HG03439 (cell line): Measurements from ENCODE around the gene SBK3.
"Not testable (repeated sequence)": the region's sequence is repeated elsewhere in the genome, so short reads cannot be mapped to it uniquely, and the experiment has no call there.

Source experiments
- ATAC-seq: cut with Tn5 transposase; IDR thresholded peaks from one replicate; pipeline ENCODE4 v1.9.1; 2021; ENCODE audit warnings: mild to moderate bottlenecking, moderate library complexity; ENCODE audit not compliant: unreplicated experiment

Gene SBK3, protein sequence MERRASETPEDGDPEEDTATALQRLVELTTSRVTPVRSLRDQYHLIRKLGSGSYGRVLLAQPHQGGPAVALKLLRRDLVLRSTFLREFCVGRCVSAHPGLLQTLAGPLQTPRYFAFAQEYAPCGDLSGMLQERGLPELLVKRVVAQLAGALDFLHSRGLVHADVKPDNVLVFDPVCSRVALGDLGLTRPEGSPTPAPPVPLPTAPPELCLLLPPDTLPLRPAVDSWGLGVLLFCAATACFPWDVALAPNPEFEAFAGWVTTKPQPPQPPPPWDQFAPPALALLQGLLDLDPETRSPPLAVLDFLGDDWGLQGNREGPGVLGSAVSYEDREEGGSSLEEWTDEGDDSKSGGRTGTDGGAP

DNA sequence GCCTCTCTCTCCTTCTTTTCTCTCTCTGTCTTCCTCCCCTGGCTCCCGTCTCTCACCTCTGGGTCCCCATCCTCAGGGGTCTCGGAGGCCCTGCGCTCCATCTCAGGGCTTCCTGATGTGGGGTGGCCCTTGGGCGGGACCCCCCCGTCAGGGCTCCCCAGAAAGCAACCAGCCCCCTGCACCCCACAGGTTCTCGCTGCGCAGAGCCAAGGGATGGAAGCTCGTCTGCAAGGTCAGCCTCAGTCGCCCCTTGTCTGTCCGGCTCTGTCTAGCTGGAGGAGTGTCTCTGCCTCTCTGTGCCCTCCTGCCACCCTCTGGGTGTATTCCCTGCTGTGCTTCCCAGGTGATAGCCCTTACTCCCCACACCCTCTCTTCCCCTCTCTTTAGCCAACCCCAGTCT, at the start of gene SBK3:
Gene SBK3 (minus strand): TSS at position 101 of the 400 bp plus-strand sequence. CDS start 0 bp downstream, at position 101.
- no peak for ATAC-seq

DNA sequence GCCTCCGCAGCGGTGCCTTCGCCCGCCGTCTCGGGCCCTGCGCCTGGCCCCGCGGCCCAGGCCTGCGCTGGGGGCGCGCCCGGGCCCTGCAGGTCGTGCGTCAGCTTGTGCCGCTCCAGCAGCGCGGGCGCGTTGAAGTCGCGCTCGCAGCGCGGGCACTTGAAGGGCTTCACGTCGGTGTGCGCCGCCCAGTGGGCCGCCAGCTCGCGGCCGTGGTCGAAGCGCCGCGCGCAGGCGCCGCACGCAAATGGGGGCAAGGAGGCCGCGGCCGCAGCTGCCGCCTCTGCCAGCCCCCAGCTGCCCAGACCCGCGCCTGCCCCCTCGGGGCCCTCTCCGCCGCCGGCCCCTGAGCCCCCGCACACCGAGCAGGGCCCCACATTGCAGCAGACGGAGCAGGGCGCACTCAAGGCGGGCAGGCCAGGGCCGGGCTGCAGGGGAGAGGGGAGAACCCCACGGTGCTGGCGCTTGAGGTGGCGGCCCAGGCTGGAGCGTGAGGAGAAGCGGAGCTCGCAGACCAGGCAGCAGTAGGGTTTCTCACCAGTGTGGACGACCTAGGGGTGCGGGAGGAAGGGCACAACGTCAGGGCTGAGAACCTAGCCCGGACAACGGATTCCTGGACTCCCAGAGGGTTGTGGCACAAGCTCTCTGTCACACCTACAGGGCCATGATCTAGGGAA, 47.9 kb upstream of the SBK3 start:
- no peak for ATAC-seq

DNA sequence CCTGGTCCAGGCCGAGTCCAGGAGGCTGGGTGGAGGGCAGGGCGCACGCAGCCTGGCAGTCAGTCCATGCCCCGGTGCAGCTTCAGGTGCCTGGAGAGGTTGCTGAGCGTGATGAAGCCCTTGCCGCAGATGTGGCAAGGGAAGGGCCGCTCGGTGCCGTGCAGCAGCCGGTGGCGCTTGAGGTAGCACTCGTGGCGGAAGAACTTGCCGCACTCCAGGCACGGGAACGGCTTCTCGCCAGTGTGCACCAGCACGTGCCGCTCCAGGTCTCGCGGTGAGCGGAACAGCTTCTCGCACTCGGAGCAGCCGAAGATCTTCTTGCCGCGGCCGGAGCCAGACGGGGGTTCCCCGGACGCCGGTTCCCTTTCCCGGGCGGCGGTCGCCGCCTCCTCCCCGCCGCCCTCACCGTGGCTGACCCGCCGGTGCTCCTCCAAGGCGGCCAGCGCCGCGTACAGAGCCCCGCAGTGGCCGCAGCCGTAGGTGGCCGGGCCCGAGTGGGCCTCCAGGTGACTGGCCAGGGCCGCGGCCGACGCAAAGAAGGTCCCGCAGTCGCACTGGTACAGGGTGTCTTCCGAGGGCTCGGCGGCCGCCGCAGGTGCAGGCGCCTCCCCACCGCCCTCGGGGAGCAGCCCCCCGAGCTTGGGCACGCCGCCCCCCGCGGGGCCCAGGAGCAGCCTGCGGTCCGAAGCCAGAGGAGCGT, 47.2 kb upstream of the SBK3 start:
- ATAC-seq: no peak

DNA sequence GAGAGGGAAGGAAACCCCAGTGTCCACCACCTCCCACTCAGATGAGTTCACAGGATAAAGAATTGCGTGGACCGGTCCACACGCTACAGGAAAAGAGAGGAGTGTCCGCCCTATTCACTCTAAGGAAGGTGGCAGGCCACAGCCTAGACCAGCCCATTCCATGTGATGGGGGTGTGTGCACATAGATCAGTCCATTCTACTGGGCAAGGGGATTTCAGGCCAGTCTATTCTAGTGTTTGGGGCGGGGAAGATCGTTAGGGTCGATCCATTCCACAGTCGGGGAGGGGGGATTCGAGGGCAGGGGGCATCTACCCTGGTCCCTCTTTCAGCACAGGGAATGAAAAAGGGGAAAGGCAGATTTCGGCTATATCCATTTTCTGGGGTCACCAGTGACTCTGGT, 46.2 kb upstream of the SBK3 start:
- ATAC-seq: no peak

DNA sequence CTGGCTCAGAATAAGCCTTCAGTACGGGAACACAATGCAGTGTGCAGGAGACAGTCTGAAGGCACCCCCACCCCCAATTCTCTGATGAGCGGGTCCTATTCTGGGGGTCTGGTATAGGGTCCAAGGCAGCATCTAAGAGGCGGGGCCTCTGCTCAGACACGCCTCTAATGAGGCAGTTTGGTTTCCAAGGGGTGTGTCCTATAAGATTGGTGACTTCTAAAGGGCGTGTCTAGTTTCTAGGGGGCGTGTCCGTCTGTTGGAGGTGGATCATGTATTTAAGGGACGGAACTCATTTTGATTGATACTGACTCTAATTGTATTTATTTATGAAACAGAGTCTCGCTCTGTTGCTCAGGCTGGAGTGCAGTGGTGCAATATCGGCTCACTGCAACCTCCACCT, 45.3 kb upstream of the SBK3 start:
- no peak for ATAC-seq

DNA sequence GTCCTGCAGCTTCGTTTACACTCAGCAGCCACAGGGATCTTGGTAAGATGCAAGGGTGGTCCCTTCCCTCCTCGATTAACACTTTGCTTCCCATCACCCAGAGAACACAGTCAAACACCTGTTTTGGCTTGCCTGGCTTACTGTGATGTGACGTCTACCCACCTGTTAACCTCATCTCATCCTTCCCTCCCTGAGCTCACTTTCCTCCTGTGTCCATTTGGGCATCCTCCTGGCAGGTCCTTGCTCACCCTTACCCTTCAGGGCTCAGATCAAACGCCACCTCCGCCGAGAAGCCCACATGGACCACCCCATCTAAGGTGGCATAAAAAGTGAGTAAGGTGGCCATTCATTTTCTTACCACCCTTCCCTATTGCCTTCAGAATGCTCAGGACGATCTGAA, 44.8 kb upstream of the SBK3 start:
- ATAC-seq: no peak

DNA sequence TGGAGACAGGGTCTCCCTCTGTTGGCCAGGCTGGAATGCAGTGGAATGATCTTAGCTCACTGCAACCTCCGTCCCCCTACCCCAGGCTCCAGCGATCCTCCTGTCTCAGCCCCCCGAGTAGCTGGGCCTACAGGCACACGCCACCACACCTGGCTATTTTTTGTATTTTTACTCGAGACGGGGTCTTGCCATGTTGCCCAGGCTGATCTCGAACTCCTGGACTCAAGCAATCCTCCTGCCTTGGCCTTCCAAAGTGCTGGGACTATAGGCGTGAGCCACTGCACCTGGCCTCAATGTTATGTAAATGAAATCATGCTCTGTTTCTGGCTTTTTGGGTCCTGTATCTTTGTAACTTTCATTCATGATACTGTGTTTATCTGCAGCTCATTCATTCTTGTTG, 43.4 kb upstream of the SBK3 start:
- ATAC-seq: no peak

DNA sequence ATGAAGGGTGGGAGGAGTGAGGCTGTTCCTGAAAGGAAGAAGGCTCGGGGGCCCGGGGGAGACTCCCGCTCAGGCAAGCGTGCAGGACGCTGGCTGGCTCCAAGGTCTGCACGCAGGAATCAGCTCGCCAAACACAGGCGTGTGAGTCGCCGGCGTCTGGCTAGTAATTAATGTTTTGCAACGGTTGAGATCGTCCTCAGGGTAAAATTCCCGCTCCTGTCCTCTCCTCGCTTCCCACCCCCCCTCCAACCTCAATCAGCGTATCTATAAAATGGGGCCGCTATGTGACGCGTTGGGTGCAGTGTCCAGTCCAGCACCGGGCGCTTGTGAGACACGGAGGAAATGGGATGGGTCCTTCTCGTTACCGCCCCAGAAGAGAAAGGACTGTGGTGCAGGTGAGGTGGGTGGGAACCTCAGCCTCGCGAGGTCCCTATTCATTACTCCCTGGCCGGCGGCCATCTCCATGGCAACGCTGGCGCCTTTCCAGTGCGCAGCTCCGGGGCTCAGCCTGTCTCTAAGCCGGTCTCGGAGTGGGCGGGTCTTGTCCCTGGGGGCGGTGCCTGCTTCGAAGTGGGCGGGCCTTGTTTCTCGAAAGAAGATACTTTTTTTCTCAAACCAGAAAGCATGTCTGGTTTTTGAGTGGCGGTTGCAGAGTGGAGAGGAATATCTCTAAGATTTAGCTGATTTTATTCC, 41.8 kb upstream of the SBK3 start:
- peak; percentile 82 for ATAC-seq

DNA sequence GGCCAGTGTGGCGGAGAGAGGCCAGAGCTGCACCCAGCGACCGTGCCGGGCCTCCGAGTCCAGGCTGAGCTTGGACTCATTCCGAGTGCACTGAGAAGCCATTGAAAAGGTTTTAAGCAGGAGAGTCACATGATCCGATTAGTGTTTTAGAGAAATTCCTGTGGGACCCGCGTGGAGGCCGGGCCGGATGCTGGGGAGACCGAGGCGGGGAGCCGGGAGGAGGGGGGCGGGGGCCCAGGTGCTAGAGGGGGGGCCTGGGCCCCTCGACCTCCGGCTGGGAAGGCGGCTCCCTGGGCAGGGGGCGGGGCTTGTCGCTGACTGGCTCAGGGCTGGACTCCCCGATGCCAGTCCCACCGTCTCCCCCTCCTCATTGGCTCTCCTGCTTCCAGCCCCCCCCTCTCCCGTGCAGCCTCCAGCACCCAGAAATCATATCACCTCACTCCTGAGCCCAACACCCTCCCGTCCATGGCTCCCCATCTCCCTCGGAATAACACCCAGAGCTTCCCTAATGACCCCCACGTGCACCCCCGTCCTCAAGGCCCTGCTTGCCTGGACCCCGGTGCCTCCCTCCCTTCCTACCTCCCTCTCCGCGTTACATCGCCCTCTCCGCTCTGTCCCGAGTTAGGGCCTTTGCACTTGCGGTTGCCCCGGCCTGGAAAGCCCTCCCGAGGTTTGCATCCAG, 40.5 kb upstream of the SBK3 start:
- ATAC-seq: no peak

DNA sequence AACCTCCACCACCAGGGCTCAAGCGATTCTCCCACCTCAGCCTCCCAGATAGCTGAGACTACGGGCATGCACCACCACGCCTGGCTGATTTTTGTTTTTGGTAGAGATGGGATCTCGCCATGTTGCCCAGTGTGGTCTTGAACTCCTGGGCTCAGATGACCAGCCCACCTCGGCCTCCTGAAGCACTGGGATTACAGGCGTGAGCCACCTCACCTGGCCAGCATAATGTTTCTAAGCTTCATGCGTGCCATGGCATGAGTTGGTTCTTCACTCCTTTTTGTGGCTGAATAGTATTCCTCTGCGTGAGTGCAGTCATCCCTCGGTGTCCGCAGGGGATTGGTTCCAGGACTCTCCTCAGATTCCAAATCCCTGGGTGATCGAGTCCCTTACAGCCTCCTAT, 39.5 kb upstream of the SBK3 start:
- no peak for ATAC-seq

DNA sequence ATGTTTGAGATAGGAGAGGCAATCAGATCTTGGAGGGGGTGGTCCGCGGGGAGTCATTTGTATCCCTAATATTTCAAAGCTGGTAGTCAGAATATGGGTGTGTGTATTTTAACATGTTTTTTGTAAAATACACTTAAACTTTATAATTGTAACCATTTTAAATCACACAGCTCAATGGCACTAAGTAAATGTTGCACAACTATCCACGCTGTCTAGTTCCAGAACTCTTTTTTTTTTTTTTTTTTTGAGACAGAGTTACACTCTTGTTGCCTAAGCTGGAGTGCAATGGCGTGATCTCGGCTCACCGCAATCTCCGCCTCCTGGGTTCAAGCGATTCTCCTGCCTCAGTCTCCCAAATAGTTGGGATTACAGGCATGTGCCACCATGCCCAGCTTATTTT, 38.6 kb upstream of the SBK3 start:
- not testable (repeated sequence) for ATAC-seq

DNA sequence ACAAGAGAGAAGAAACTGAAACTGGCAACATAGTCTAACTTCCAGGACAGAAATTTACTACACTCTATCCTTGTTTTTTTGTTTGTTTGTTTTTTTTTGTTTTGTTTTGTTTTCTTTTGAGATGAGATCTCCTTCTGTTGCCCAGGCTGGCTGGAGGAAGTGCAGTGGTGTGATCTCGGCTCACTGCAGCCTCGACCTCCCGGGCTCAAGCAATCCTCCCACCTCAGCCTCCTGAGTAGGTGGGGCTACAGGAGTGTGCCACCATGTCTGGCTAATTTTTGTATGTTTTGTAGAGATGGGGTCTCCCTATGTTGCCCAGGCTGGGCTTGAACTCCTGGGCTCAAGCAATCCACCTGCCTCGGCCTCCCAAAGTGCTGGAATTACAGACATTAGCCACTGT, 36.9 kb upstream of the SBK3 start:
- ATAC-seq: not testable (repeated sequence)

DNA sequence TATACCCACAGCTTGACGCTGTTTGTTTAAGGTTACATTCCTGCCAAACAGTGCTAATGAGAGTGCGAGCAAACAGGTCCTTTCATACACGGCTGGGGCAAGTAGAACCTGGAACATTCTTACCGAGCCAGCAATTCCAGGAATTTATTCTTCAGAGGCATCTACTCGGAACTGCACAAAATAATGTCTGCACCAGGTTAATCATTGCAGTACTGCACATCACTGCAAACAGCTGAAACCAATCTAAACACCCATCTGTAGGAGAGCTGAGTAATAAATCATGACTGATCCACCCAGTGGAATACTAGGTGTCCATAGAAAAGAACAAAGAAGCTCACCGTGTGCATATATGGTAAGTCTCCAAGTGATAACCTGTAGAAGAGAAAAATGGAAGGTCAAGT, 36.5 kb upstream of the SBK3 start:
- no peak for ATAC-seq

DNA sequence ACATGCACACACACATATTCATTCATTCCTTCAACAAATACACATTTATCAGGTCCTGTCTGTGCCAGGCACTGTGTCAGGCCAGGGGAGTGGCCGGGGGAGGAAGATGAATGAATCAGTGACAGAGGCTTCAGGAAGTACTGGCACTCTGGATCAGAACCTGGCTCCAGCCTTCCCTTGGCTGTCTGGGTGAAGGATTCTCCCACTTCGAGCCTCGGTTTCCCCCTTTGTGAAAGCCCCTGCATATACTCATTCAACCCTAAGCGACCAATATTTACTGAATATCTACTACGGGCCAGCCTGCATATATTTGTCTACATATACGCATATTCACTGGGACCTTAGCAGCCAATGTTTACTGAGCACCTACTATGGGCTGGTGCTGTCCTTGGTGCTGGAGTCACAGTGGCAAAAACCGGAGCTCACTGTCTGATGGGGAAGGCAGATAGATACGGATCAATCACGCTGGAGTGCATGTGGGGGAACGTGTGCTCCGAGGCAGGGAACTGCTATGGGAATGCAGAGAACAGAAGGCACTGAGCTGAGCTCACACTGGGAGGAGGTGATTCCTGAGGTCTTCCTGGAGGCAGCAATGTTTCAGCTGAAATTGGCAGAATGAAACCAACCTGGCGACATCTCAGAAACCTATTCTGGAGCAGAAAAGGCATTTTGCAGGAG, 35.9 kb upstream of the SBK3 start:
- no peak for ATAC-seq

DNA sequence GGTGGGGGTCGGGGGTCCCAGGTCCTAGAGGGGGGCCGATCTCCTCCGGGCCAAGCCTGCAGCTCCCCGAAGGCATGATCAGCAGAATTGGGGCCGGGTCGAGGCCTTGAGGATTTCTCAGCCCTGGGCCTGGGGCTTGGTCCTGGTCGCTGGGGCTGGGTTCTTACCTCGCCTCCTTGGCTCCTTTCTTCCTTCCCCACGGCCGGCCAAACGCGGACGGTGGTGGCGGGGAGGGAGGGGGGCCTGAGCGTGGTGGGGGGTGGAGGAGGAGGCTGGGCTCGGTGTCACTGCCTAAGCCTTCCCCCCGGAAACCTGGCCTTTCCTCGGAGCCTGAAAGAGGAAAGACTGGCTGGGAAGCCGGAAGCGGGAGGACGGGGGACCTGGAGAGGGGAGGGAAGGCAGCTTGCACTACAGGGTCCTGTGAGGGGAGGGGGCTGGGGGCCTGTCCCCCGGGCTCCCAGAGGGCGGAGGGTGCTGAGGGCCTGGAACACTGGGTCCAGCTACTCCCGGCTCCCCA, 35.3 kb upstream of the SBK3 start, which contains the start of gene ZNF579:
Gene ZNF579 (minus strand): TSS at position 221 of the 517 bp plus-strand sequence. CDS start 1,209 bp downstream, outside the sequence.
- no peak for ATAC-seq

DNA sequence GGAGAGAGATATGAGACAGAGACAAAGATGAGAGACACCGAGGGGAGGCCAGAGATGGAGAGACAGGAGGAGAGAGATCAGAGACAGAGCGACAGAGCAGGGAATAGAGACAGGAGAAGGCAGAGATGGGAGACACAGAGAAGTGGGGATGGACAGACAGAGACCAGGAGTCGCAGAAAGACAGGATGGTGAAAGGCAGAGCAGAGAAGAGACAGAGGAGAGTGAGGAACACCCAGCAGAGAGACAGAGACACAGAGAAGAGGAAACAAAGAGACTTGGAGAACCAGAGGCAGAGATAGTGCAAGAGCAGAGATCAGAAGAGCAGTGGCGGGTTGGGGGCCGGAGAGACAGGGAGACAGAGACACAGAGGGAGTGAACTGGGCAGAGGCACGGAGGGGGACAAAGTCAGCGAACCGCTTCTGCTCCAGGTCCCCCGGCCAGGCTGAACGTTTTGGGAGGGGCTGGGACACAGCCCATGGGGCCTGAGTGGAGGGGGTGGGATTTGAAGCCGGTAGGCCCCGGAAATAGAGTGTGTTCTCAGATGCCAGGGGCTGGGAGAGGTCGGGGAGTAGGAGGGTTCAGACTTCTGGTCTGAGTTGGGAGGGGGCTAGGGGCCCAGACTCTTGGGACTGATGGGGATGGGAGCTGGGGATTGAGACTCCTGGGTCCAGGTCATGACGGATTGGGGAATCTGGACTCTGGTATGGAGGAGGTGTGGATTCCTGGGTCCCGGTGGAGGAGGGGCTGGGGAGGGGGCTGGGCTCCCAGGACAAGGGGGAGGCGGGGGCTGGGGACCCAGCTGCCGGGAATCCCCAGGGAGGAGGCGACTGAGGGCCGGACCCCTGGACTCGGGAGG, 34.7 kb upstream of the SBK3 start:
- ATAC-seq: no peak

DNA sequence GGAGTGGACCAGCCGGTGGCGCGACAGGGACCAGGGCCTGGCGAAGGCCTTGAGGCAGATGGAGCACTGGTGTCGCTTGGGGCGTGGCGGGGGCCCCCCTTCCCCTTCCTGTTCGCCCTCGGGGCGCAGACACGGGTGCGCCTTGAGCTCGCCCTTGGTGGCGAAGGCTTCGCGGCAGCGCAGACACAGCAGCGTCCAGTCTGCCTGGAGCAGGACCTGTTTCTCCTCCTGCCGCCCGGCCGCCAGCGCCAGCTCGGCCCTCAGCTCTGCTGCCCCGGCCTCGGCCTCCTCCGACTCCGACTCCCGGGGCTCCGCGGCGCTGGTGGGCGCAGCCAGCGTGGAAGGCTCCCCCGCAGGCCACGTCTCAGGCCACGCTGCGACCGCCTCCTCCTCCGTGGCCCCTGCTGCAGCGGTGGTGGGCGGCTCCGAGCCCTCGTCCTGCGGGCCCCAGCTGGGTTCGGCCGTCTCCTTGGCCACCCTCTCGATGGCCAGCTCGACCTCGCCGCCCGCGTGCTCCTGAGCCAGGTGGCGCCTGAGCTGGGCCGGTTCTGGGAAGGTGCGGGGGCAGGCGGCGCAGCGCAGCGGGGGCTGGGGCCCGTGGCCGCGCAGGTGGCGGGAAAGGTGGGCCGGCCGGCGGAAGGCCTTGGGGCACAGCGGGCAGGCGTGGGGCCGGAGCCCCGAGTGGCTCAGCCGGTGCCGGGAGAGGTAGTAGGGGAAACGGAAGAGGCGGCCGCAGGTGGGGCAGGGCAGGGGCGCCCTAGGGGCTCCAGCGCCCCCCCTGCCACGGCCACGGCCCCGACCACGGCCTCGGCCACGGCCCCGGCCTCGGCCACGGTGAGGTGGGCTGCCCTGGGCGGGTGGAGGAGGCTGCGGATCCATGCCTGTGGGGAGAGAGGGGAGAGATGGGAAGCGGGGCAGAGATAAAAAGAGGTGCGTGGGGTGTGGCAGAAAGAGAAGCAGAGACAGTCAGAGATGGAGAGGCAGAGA, 33.7 kb upstream of the SBK3 start:
- ATAC-seq: no peak
